PC-9 (cell line): ENCODE results near the gene RIBC2. TPM values are rescaled to one million over a fixed set of nuclear protein-coding genes. Genes with fewer than 3 reads are reported as not detected.
"Not testable (repeated sequence)": the region's sequence is repeated elsewhere in the genome, so short reads cannot be mapped to it uniquely, and the experiment has no call there.

Source experiments
- BruUV-seq: library from RNA; stranded (reverse); fragments of 400-500 nt; replicated peaks from 2 replicates; lab custom pipeline; 2021; lab: Mats Ljungman, UMichigan
- CTCF ChIA-PET: fragments of 300-600 bp; sonication (Branson Sonifier 250); formaldehyde crosslinking; loops from one replicate; lab custom pipeline; 2022; ENCODE audit warnings: antibody characterized with exemption; lab: Charles Lee
- POLR2A ChIA-PET: fragments of 300-600 bp; sonication (Branson Sonifier 250); formaldehyde crosslinking; loops from one replicate; lab custom pipeline; 2022; ENCODE audit warnings: antibody characterized with exemption; ENCODE audit not compliant: unreplicated experiment; lab: Charles Lee
- DNase-seq, 2 experiments: peaks; one replicate each; pipeline versions ENCODE4 v3.0.0 to v3.0.0-alpha.2; 2015 to 2022; ENCODE audit warnings: mixed read lengths in 1 of 2
- H2AFZ ChIP-seq: fragments of 200-600 bp; sonication (generic); 2 replicates; pipeline ENCODE4 v1.8.1; 2017; ENCODE audit warnings: antibody characterized with exemption
- H3F3A ChIP-seq: fragments of 200-600 bp; sonication (generic); 2 replicates; pipeline ENCODE4 v1.8.1; 2017; ENCODE audit warnings: antibody characterized with exemption, mild to moderate bottlenecking, low read depth; ENCODE audit not compliant: insufficient read depth
- H3K27ac ChIP-seq: fragments of 200-600 bp; sonication (generic); 2 replicates; pipeline ENCODE4 v1.6.1; 2016; ENCODE audit warnings: mixed run types
- H3K27me3 ChIP-seq: fragments of 200-600 bp; sonication (generic); 2 replicates; pipeline ENCODE4 v1.6.1; 2016; ENCODE audit warnings: low read depth, mixed run types; ENCODE audit not compliant: insufficient read depth
- H3K36me3 ChIP-seq: fragments of 200-600 bp; sonication (generic); 2 replicates; pipeline ENCODE4 v1.6.1; 2016; ENCODE audit warnings: low read depth, mixed run types
- H3K4me1 ChIP-seq: fragments of 200-600 bp; sonication (generic); replicated peaks from 2 replicates; pipeline ENCODE4 v1.6.1; 2016; ENCODE audit warnings: mixed run types; ENCODE audit not compliant: insufficient read depth
- H3K4me2 ChIP-seq: fragments of 200-600 bp; sonication (generic); 2 replicates; pipeline ENCODE4 v1.6.1; 2017; ENCODE audit warnings: mixed run types
- H3K4me3 ChIP-seq: fragments of 200-600 bp; sonication (generic); 2 replicates; pipeline ENCODE4 v1.6.1; 2016; ENCODE audit warnings: mixed run types
- H3K79me2 ChIP-seq: fragments of 200-600 bp; sonication (generic); 2 replicates; pipeline ENCODE4 v1.6.1; 2017; ENCODE audit warnings: low read depth, mixed run types
- H3K9me2 ChIP-seq: fragments of 200-600 bp; sonication (generic); 2 replicates; pipeline ENCODE4 v1.8.1; 2017; ENCODE audit warnings: mild to moderate bottlenecking; ENCODE audit not compliant: insufficient read depth
- H3K9me3 ChIP-seq: fragments of 200-600 bp; sonication (generic); 2 replicates; pipeline ENCODE4 v1.8.1; 2016; ENCODE audit warnings: low read depth; ENCODE audit not compliant: insufficient read depth
- H4K20me1 ChIP-seq: fragments of 200-600 bp; sonication (generic); 2 replicates; pipeline ENCODE4 v1.8.1; 2017; ENCODE audit not compliant: insufficient read depth
- CTCF ChIP-seq: fragments of 200-600 bp; sonication (generic); conservative IDR thresholded peaks from 2 replicates; pipeline ENCODE4 v1.6.1; 2017; ENCODE audit warnings: mixed run types, antibody characterized with exemption, mild to moderate bottlenecking, moderate library complexity
- EZH2 ChIP-seq: fragments of 200-600 bp; sonication (generic); IDR thresholded peaks from 2 replicates; pipeline ENCODE4 v1.8.0; 2017; ENCODE audit warnings: antibody characterized with exemption, low read depth
- intact Hi-C: fragments of 100-400 bp; cut with micrococcal nuclease; formaldehyde crosslinking; loops from one replicate; pipeline ENCODE4 v1.10.0; 2022; ENCODE audit not compliant: unreplicated experiment
- total RNA-seq: library from RNA; stranded (reverse); gene quantifications from 2 replicates; pipeline ENCODE4 v1.2.3, GENCODE V29; 2021

The RIBC2 gene
- total RNA-seq, 1 experiment from 2014 or later: 11.0 TPM

- Histone ChIP-seq H3K9me2 (no peaks in the 10 kb centered on the region), H3K36me3 (no peaks in the 10 kb centered on the region), H3K27me3 (no peaks in the 10 kb centered on the region), H3K9me3 (no peaks in the 10 kb centered on the region), H3K4me3 (no peak overlapping the region), H4K20me1 (no peaks in the 10 kb centered on the region), H3K4me1 (peaks cover 47% of the 10 kb centered on the region), H3K27ac (no peak overlapping the region), H3K4me2 (peak overlapping the region; percentile 47; the same call in 1 of the 2 replicates), H2AFZ (no peak overlapping the region), H3K79me2 (no peaks in the 10 kb centered on the region), H3F3A (peaks cover 20% of the 10 kb centered on the region)
- no peak for DNase-seq
- intact Hi-C loops: loop anchor here (10.0 kb wide), 1 partner anchor 190 kb away; no protein-coding TSS in a partner anchor
- TF ChIP-seq CTCF (no peak), EZH2 (no peak)
- POLR2A ChIA-PET: no interaction called here
- CTCF ChIA-PET: no interaction called here
- BruUV-seq: no TSS peak
Observed at GRCh38 chr22:45445031-45445710, 31.7 kb downstream of the RIBC2 start.

- POLR2A ChIA-PET: no interaction called here
- Histone ChIP-seq H3K4me1 (peaks cover 38% of the 10 kb centered on the region), H3K4me2 (no peak overlapping the region), H3K9me3 (no peaks in the 10 kb centered on the region), H3K36me3 (no peaks in the 10 kb centered on the region), H2AFZ (no peak overlapping the region), H3K9me2 (no peaks in the 10 kb centered on the region), H3K4me3 (no peak overlapping the region), H4K20me1 (no peaks in the 10 kb centered on the region), H3K79me2 (no peaks in the 10 kb centered on the region), H3F3A (peaks cover 19% of the 10 kb centered on the region), H3K27me3 (no peaks in the 10 kb centered on the region), H3K27ac (no peak overlapping the region)
- TF ChIP-seq EZH2 (no peak), CTCF (no peak)
- BruUV-seq: no TSS peak
- CTCF ChIA-PET: no interaction called here
- DNase-seq: no peak
- intact Hi-C loops: loop anchor here (10.0 kb wide), 1 partner anchor 189 kb away; no protein-coding TSS in a partner anchor
Observed at GRCh38 chr22:45446216-45446615, 32.7 kb downstream of the RIBC2 start.

- H3K27me3 ChIP-seq, H3K36me3 ChIP-seq, H3K27ac ChIP-seq, BruUV-seq, H2AFZ ChIP-seq, H3K79me2 ChIP-seq, DNase-seq, H4K20me1 ChIP-seq, H3K9me3 ChIP-seq, H3K4me2 ChIP-seq, POLR2A ChIA-PET, CTCF ChIA-PET, H3K9me2 ChIP-seq, H3K4me3 ChIP-seq: not testable (repeated sequence)
- peaks cover 24% of the 10 kb centered on the region for H3K4me1 ChIP-seq
- H3F3A ChIP-seq: peaks cover 16% of the 10 kb centered on the region
- intact Hi-C loops: loop anchor here (10.0 kb wide), 1 partner anchor 187 kb away; no protein-coding TSS in a partner anchor
Observed at GRCh38 chr22:45447596-45447995, 34.1 kb downstream of the RIBC2 start.
